Pulmonary artery endothelial cell (primary cell): ENCODE results near the gene ADAMTS16. TPM values are rescaled to one million over a fixed set of nuclear protein-coding genes. Genes with fewer than 3 reads are reported as not detected.

Experiments
- DNase-seq: peaks from one replicate; pipeline ENCODE4 v3.0.0-alpha.2; 2011; ENCODE audit warnings: low read depth, low spot score
- total RNA-seq: library from RNA; depleted of rRNA; stranded (reverse); fragments of >200 nt; gene quantifications from 2 replicates; pipeline ENCODE4 v1.2.3, GENCODE V29; 2014

Gene ADAMTS16
- total RNA-seq, 1 donor from 2014 or later, result not detected

DNA sequence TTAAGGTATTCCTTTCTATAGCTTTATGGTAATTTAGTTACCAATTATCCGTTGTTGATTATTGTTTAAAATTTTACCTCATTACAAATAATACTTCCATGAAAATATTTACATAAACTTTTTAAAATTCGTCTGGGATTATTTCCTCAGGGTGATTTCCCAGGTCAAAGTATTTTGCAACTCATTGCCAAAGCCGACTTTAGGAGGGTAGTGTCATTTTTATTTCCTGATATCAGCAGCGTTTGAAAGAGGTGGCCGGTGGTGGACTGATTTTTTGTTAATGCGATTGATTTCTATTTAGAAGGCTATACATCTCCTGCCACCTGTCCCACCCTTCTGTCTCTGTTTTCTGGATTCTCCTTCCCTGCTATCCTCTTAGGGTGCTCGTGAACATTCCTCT lies 4.3 kb downstream of the ADAMTS16 start:
- DNase-seq, result no peak

DNA sequence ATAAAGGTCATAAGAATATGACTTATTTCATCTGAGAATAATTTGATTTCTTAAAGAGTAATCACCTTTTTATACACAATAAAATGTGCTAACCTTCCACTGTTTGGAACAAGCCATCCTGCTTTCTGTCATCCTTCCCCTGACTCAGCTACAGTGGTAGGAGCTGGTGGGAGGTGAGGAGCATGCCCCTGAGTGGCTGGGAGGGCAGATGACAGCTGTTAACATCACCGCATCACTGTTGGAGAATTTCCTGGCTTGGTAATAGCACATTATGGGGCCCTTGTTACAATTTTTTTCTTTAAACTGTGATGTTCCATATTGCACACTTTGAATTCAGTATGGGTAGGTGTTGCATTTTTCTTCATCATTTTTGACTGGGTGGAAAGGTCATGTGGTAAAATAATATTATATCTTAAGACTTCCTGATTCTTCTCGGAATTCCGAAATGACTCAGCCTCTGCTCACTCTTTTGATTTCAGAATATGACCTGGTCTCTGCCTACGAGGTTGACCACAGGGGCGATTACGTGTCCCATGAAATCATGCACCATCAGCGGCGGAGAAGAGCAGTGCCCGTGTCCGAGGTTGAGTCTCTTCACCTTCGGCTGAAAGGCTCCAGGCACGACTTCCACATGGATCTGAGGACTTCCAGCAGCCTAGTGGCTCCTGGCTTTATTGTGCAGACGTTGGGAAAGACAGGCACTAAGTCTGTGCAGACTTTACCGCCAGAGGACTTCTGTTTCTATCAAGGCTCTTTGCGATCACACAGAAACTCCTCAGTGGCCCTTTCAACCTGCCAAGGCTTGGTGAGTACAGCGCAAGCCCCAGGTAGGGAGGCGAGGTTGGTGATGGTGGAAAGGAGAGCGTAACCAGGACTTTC lies 5.8 kb downstream of the ADAMTS16 start:
- DNase-seq, result no peak

DNA sequence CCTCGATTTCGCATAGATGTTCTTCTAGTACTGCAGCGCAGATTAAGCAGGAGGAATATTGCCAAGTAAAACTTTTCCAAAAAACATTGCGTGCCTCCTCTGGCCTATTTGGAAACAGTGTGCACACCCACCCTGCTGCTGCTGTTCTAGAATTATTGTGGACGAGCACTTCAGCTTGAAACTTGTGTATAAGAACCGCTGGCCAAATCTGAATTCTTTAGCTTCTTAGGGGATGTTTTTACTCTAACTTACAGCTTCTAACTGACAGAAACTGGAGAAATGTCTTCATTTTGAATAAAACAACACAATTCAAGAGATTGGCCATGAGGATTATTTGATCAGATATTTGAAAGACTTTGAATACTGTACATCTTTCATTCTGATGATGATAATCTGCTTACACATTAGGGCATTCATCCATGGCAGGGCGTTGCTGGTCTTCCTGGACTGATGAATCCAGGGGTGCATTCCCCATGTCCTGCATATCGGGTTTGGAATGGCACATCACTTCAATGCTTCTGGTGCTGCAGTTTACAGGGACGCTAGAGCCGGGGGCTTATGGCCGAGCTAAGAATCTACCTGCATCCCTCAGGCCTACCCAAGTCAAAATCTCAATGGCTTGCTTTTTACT lies 6.5 kb downstream of the ADAMTS16 start:
- no peak for DNase-seq

DNA sequence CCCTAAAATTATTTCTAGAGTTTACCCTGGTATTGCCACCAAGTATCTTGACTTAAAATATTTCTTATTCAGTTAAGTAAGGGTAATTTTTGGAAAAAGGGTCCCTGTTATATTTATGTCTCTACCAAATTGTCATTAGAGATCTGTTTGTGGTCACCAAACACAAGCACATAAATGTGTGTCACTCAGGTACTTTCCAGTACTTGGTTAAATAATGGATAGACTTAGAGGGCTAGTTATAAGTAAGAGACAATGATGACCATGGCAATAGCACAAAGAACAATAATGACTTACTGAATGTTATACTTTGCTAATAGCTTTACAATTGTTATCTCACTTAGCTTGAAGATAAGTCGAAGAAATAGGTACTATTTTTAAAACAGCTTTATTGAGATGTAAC lies 9.0 kb downstream of the ADAMTS16 start:
- DNase-seq, result no peak

DNA sequence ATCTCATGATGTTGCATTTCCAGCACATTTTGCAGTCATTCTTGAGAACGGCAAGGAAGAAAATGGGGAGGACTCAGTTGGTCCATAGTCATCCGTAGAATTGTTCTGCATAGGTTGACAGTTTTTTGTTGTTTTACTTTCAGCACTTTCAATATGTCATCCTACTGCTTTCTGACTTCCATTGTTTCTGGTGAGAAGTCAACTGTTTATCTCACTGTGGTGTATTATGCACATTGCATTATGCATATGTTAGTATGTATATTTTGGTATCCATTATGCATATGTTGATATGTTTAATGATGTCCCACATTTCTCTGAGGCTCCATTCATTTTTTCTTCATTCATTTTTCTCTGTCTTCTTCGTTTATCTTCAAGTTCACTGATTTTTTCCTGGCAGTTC lies 10.5 kb downstream of the ADAMTS16 start:
- no peak for DNase-seq

DNA sequence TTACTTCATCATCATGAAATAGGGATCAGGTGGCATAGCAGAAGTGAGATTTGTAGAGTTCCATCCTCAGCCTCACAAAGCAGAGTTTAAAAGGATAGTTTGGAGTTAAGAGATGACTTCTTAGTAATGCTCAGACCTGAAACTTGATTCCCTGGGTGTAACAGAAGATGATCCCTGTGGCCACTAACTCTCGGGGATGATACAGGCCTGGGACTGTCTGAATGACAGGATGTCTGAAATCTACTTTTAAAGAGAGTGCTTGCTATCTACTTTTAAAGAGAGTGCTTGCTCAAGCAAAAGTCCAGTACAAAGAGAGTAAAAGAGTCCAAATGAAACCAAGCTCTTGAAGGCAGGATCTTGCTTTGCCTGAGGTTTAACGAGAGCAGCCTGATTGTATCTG lies 14.6 kb downstream of the ADAMTS16 start:
- no peak for DNase-seq

DNA sequence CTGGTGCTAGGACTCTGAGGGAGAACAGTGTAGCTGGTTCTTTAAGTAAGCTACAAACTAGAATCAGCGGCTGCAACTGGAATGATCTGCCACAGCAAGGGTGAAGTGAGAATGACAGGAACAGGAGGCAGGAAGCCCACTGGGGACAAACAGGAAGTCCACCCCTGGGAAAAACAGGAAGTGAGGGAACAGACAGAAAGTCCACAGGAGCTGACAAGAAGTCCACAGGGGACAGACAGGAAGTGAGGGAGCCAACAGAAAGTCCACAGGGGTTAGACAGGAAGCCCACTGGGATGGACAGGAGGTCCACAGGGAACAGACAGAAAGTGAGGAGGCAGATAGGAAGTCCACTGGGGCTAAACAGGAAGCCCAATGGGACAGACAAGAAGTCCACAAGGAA lies 15.5 kb downstream of the ADAMTS16 start:
- DNase-seq, result no peak

DNA sequence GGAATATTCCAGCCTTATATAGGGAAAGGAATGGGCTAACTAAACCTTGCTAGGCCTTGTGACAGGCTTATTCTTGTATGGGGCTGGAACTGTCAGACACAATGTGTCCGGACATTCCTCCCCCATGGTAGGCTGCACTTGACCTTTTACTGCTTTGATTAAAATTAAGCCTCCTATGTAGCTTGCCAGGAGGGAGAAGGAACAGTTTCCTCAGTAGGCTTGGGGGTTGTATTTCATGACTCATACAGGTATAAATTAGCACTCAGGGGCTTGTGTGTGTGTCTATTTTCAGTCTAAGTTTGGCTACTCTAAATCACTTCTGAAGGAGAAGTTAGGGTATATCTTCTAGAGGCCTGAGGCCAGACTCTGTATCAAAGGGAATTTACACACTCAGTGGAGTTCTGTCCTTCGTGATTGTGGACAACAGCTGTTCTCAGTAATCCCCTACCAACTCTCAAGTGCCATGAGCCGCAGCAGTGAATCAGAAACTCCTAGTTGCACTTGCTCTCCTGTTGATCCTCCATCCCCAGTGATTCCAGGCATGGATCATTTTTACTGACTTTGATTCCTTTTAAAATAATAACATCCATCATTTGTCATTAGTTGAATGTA lies 16.4 kb downstream of the ADAMTS16 start:
- DNase-seq, result no peak

DNA sequence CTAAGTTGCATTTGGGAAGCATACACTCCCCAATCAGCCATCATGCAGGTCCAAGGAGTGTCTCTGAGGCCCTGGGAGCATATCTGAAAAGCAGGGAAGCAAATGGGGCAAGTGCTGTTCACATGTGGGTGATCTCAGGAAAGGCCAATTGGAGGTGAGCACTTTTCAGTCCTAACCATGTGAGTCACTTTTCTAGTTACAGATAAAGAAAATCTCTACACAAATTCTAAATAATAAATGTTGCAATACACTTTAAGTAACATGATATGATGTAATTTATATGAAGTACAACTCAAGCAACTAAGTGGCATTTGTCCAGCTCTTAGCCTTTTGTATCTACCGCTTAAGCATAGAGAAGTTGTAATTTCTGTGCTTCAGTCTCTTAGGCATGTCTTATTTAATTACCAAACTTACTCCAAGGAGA lies 18.4 kb downstream of the ADAMTS16 start:
- DNase-seq, result no peak

DNA sequence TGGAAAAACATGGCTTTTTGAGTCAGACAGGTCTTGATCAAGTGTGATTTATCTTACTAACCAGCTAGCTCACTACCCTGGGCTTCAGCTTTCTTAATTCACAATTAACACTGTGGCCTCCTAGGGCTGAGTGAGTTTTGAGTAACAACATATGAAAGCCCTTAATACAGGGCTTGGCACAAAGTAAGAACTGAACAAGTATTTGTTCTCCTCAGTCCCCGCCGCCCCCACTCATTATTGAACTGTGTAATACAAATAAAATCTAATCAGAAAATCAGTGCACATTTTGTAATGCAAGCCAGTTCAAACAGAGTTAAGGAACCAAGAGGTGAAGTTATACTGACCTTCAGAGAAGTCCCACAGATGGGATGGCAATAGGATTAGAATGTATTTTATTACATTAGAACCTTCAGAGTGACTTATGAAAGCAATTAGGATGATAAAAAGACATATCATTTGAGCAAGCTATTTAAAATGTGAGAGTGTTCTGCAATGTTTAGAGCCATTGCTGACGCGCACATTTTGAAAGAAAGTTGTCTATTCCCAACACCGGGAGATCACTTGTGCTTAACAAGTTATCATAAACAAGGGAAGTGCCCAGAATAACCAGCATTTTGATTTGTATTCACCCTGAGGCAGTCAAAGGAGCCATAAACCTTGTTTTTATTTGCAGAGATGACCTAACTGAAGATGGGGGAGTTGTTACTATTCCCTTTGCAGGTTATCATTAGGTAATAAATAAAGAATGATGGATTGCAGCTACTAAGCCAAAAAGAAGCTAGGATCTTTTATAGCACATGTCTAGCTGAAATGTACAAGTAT lies 19.4 kb downstream of the ADAMTS16 start:
- no peak for DNase-seq

DNA sequence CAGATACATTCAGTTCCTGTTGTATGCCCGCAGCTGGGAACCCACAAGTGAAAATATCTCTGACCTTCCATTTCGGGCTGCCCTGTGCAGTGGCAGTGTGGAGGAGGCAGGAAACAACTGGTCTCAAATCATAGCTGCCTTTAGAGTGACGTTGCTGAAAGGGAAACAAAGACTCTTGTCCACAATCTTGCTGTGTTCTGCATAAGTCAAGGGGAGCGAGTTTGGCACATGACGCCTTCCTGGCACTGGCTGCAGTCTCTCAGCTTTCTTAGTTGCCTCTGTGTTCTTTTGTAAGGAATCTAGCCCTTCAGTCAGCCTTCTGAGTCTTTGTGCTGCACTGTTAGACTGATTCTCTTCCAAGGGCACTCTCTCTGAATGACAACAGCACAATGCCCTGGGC lies 24.0 kb downstream of the ADAMTS16 start:
- no peak for DNase-seq

DNA sequence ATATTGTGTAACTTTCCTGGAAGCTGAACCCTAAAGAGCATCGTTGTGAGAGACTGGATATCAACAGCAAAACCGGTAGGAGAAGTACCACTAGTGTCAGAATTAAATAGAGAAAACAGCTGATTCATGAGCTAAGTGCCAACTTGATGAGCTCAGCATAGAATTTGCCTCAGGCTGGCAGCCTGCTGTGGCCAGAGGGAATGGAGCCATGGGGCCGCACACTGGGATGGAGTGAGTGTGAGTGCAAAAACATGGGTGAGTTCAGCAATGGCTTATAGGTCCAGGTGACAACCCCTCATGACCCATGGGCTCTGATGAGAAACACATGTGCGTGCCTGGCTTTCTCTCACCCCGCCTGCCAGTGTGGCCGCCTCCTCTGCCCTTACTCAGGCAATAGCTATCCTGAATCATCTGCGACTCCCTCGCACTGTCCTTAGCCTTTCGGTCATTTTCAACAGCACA lies 25.4 kb downstream of the ADAMTS16 start:
- no peak for DNase-seq

DNA sequence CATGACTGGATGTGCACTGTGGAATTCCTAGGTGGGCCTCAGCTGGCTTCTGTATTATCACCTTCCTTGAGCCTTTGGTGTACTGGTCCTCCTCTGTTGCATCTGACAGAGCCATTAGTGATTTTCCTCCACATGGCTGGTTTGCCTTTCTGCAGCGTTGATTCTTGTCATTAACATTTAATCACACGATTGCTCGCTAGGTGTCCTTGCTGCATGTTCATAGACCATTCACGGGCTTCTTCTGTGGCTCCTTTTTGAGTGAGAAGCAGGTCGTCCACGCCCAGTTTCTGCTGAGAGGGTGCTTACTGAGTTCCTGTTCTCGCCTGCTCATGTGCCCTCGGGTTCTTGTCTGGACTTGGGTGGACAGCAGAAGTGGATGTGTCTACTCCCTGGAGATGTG lies 29.3 kb downstream of the ADAMTS16 start:
- no peak for DNase-seq

DNA sequence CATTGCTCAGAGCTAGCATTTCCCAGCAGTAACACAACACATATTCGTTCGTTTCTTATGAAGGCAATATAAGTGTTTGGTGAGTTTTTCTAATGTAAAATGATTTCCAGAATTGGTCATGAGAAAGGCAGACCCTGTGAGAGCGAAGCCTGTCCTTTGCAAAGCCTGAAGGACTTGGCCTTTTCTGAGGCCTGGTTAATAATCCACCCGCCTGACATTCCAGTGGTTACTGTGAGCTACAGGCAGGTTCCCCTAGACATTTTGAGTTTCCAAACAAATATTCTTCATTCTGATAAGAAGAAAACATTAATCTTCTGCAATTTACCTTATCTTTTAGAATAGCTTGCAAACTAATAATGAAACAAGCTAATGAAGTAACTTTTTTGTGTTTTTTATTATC lies 38.0 kb downstream of the ADAMTS16 start:
- no peak for DNase-seq

DNA sequence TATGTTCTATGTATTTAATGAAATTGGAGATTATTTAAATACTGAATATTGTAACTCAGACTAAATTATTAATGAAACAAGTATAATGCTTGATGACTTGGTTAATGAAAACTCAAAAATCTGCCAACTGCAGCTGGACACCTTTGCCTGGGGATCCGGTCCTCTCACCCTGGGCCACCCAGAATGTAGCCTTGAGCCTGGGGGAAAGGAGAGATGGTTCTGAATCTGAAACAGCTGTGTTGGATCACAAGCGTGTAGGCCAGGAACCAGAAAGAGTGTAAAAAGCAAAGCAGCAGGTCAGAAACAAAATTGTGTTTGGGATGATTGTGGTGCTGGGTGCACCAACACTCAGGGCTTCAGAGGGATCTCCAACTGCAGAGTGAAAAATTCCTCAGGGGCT lies 38.5 kb downstream of the ADAMTS16 start:
- no peak for DNase-seq

DNA sequence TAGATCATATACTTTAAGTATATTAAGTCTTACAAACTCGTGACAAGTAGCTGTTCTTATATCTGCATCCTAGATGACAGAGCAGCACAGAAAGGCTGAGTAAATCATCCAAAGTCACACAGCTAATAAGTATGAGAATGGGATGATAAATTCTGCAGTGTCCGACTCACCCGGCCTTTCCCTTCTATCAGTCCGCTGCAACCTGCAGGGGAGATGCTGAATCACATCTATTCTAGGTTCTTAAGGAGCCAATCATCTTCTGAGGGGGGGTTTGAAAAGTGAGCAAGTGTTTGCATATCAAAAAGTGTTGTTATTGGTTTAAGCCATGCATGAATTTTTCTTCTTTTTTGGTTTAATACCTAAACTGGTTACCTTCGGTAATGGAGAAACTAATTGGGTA lies 38.9 kb downstream of the ADAMTS16 start:
- DNase-seq, result no peak

DNA sequence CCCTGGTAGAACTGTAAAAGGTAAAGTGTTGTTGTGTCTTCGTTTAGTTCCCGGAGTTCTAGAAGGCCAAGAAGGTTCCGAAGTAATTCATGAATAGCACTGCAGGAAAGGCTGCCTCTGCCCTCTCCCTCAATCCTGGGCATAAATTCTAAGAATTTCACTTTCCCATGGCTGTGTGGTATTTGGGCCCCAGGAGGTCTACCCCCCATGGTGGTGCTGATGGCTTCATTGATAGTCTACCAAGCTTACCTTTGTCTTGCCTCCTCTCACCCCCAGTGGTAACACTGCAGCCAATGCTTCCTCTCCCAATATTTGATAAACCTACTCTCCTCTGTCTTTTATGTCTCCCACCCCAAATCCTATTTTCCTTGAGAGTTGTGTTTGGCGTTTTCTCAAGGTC lies 39.5 kb downstream of the ADAMTS16 start:
- no peak for DNase-seq

DNA sequence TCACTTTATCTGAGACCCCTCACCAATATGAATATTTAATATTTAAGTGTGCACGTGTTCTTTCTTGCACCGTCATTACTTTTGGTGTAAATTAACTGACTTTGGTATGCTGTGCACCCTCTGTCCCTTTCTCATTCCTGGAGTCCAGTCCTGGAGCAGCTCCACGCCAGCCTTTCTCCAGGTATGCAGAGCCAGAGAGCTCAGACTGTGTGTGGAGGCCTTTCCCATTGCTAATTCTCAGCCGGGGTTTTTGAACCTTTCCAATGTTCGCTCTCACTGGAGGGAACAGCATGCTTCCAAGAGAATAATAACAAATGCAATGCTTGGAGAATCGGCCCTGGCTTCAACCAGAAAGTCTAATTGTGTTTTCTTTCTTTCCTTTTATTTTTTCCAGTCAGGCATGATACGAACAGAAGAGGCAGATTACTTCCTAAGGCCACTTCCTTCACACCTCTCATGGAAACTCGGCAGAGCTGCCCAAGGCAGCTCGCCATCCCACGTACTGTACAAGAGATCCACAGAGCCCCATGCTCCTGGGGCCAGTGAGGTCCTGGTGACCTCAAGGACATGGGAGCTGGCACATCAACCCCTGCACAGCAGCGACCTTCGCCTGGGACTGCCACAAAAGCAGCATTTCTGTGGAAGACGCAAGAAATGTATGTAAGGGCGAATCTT lies 41.7 kb downstream of the ADAMTS16 start:
- DNase-seq, result no peak

DNA sequence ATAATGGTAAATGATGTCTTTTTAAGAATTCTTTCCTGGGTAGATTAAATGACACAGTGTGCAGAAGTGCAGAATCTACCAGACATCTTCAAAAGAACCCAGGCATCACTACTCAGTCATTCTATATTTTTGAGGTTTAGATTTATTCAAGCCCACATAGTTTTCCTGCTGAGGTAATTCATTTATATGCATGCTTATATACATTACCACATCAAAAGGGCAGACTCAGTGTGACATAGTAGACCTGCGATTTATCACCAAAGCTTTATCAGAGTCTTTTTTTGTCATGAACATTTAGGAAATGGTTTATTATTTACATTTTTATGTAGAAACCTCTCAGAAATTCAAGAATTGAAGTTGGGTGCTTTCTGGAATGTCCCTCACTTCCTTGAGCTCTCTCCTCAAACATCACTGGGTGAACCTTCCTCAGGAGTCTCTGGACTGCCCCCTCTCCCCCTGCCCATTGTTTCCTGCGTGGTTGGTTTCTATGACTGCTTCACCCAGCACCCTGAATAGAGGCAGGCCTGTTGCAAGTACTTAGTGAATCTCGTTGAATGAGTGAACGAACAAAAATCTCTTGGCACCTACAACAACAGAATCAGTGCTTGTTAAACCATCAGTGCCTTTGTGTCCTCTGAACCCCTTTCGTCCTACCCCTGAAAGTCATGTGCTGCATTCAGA lies 42.5 kb downstream of the ADAMTS16 start:
- DNase-seq, result no peak

DNA sequence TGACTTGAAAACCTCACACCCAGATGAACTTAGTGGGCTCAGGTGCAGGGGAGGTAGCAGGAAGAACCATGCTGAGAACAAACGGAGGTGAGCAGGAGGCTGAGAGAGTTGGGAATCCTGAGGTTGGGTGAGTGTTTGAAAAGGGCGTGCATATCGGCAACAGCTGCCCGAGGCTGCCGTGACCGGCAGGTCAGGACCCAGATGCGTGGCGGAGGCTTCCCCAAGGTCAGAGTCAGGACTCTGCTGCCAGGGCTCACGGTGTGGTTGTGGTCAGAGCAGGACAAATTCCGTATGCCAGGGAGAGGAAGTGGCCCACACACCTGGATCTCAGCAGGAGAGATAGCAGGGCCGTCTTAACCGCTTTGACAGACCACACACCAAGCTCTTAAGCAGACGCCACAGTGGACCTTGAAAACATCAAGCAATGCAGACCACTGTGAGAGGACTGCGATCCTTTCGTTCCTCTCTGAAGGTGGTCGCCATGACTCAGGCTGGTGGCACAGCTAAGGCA lies 43.1 kb downstream of the ADAMTS16 start:
- DNase-seq, result no peak
